Neural progenitor cell (in vitro differentiated cells): Measurements from ENCODE around the gene AP1AR.
"Not testable (repeated sequence)": the region's sequence is repeated elsewhere in the genome, so short reads cannot be mapped to it uniquely, and the experiment has no call there.

Source experiments
- CTCF ChIP-seq: fragments of 200-600 bp; sonication (generic); IDR thresholded peaks from 2 replicates; pipeline ENCODE4 v1.5.1; 2017; ENCODE audit warnings: antibody characterized with exemption, mild to moderate bottlenecking
- EZH2 ChIP-seq: fragments of 200-600 bp; sonication (generic); IDR thresholded peaks from 2 replicates; pipeline ENCODE4 v1.6.1; 2017; ENCODE audit warnings: antibody characterized with exemption, mild to moderate bottlenecking, moderate library complexity
- EZH2phosphoT487 ChIP-seq: fragments of 200-600 bp; sonication (generic); IDR thresholded peaks from 2 replicates; pipeline ENCODE4 v1.6.1; 2017; ENCODE audit warnings: antibody characterized with exemption

- TF ChIP-seq CTCF: peak; percentile 29
- TF ChIP-seq EZH2, EZH2phosphoT487: not testable (repeated sequence)
Measured at GRCh38 chr4:112309263-112309791, 77.7 kb downstream of the AP1AR start.
